ENCODE data around the gene ACSS3.
"Not testable (repeated sequence)": the region's sequence is repeated elsewhere in the genome, so short reads cannot be mapped to it uniquely, and the experiment has no call there.

The ACSS3 gene

DNA sequence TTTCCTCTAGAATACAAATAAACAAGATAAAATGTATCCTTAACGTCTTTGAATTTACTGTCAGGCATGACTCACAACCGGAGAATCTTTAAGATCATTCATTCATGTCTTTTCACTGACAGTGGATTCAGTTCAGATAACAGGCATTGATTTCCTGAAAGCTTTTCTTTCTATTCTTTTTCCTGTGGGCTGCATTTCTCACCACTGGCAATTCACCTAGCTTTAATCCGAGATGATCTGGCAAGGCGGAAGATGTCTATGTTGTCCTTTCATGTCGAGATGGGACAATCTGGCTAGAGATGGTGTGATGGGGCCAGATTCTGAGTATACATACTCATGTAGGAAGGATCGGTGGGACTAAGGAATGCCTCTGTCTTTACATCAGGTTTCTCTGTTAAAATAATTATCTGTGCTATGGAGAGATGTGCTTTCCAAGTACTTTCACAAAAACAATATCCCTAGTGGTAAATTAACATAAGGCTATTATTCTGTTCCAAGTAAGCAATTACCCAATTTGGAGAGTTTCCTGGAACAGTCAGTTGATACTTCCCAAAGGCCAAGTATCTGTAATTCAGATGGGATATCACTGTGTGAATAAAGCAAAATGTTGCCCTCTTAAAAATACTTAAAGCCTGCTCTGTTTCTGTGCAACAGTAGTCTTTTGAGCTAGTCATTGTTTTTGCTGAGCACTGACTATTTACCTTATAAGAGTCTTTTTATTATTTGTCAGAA lies 17.8 kb downstream of the ACSS3 start:
- no peak for FAIRE-seq

DNA sequence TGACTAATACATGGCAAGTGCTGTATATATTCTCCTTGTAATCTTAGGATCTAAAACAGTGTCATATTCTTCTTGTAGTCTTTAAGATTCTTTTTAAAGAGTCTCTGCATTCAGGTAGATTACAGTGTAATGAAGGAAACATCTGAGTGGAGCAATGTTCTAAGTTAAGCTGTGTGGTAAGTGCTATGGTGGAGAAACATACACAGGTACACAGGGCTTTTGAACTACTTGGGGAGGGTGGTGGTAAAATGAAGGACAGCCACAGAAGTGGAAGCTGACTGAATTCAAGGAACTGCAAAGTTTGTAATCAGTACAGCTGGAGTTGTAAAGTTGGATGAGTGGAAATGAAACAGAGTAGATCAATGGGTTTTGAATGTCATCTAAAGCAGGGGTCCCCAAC lies 27.8 kb downstream of the ACSS3 start:
- FAIRE-seq, result no peak

DNA sequence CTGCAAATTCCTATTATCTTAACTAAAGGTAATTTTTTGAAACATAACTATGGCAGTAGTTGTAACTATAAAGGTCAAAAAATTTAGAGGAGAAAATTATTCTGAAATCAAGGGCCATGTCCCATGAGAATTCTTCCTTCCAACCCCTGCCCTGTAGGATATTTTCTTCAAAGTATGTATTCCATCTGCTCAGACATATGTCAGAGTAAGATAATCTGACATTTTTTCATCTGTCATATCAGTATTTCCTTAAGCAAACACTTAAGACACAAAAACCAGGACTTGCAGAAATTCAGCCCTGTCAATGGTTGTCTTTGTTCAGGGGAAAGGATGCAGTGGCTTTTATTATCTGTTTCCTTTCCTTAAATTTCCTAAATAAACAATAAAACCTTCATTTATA lies 36.3 kb downstream of the ACSS3 start:
- no peak for FAIRE-seq

DNA sequence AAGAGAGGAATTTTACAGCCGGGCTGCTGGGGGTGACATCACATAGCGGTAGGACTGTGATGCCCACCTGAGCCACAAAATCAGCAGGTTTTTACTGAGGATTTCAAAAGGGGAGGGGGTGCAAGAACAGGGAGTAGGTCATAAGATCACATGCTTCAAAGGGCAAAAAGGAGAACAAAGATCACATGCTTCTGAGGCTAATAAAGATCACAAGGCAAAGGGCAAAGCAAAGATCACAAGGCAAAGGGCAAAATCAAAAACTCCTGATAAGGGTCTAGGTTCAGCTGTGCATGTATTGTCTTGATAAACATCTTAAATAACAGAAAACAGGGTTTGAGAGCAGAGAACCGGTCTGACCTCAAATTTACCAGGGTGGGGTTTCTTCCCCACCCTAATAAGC lies 41.2 kb downstream of the ACSS3 start:
- FAIRE-seq, result not testable (repeated sequence)

DNA sequence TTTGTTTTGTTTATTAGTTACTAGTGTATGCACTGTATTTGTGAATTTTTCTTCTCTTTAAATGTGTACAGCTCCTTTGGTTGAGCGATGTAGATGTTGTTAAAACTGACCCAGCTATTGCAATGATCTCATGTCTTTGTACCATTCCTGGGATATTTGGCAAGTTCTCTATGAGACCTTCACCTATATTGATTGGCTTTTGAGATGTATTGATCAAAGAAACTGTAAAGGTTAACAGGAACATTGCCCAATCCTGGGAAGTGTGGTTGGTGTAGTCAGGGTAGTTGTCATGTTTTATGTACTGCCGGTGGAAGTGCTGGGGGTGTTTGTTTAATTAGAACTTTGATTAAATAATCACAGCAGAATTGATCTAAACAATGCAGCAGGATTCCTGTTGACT lies 43.1 kb downstream of the ACSS3 start:
- no peak for FAIRE-seq

DNA sequence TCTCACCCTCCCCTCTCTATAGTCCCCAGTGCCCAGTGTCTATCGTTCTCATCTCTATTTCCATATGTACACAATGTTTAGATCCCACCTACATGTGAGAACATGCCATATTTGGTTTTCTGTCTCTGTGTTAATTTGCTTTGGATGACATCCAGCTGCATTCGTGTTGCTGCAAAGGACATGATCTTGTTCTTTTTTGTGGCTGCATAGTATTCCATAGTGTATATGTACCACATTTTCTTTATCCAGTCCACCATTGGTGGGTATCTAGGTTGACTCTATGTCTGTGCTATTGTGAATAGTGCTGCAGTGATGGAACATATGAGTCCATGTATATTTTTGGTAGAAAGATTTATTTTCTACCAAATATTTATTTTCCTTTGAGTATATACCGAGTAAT lies 45.7 kb downstream of the ACSS3 start:
- FAIRE-seq, result no peak

DNA sequence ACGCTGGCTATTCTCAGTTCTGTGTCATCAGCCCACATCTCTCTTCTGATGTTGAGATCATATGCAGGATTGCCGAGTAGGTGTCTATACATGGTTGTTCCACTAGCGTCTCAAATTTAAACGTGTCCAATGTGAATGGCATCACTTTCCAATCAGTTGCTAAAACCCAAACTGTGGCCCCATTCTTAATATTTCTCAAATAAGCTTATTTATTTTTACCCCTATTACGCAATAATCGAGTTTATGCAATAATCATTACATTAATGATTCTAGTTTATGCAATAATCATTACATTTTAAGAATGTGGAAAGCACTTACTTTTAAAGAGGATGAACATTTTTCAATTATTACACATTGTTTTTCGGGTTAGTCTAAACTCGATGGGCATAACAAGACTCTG lies 47.8 kb downstream of the ACSS3 start:
- FAIRE-seq, result no peak

DNA sequence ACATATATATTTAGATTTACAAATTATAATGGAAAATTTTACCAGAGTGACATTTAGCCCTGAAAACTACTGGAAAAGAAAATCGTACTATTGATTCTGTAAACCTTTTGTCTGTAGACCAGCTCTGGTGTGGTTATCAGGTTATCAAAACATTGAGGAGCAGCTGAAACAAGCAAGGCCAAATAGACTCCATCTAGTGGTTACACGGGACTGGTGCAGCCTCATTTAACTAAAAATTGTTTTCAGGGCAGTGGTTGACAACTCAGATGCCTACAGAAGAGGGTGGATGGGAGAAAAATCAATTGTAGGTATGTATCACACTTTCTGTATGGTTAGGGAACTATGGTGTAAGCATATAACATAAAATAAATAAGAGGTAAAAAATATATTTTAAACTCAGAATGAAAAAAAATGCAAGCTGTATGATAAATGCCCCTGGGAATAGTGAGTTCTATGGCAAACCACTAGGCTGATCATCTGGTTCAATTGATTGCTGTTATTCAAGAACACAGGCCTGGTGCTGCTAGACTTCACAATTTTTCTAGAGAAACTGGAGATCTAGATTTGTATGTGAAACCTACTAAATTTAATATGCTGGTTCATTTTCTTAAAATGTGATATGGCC lies 51.2 kb downstream of the ACSS3 start:
- no peak for FAIRE-seq

DNA sequence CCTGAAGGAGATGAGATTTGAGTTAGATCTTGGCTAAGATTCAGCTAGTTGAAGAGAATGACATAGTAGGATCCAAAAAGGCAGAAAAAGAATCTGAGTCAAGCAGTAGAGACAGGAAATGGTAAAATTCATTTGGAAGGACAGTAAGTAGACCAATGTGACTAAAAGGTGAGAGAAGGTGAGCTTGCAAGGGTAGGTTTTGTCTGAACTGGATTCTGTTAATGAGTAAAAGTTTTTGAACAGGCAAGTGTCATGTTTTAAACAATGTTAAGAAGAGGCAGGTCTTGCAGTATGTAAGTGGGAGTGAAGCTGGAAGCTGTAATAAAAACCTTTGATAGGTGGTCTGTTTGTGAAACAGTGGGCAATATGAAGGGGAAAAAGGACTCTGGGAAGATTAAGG lies 58.6 kb downstream of the ACSS3 start:
- FAIRE-seq, result no peak

DNA sequence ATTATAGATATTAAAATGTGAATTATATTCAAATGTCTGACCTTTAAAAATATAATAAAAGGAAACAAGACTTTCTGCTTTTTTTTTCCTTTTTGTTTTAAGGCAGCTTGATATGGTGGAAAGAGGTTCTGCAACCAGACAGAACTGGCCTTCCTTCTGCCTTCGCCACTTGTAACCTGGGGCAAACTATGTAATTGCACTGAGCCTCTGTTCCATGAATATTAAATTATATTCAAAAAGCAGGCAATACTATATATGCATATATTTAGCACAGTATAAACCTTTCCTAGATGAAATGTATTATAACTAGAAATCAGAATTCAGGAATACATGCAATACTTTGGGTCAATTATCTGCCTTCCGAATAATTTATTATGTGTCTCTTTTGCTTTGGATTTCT lies 59.9 kb downstream of the ACSS3 start:
- FAIRE-seq, result no peak

DNA sequence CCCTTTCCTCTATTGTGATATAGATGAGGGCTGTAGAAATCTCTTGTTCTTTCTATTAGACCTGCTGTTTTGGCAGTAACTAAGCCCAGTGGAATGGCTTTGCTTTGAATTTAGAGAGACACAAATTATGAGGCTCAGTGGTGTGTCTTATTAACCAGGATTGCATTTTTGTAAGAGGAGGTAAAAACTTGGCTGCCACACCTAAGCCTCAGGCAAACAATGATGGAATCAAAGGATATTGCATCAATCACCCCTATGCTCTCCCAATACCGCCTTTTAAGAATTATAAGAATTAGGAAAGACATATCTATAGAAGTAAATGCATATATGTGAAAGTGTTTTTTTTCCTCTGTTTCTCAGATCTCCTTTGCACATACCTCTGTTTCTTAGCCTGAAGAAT lies 63.3 kb downstream of the ACSS3 start:
- FAIRE-seq, result no peak

DNA sequence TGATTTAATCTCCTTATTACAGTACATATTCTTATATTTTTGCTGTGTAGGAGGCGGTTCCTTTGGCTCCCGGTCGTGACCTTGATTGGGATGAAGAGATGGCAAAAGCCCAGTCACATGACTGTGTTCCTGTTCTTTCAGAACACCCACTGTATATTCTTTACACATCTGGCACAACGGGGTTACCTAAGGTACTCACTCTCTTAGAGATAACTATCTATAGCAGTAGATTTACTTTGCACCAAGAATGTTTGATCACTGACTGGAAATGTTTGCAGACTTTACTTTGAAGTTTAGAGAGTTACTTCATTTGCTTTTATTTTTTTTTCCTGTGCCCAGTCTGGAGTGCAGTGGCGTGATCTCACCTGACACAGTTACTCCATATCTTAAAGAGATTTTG lies 65.2 kb downstream of the ACSS3 start:
- no peak for FAIRE-seq

DNA sequence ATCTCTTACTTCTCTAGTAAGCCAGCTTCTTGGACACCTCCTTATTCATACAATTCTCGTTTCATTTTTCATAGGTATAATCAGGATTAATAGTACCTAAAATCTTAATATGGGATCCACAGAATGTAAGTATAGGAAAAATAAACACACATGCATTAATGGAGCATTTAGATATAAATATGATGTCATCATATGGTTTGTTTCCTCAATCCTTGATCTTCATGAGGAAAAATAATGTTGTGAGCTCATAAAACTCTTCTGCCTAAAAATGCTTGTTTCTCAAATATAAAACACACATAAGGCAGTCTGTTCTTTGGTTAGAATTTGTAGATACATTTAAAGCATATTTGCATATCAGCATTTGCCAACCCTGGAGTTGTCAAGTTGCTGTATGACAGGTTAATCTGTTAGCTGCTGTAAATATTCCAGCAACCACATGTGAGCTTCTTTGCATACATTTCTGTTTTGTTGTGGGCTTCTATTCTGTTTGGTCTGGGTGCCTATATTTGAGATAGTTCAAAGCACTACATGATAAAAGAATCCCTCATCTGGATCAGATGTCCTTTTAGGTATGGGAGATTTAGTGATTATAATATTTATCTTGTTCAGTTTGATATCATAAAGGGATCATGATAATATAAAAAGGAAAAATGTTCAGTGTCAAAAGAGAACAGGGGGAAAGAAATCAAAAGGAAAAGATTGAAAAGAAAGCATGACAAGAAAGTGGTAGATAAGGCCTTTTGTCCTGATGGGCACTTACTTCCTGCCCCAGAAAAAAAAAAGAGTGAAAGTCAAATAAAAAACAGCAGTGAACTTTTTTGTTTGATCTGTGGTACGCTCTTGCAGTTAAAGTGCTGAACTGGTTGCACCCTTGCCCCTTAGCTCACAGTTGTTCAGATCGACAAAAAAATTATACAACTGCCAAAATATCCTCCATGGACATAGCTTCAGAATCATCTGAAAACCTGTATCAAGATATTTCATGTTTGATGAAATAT lies 68.6 kb downstream of the ACSS3 start:
- no peak for FAIRE-seq

DNA sequence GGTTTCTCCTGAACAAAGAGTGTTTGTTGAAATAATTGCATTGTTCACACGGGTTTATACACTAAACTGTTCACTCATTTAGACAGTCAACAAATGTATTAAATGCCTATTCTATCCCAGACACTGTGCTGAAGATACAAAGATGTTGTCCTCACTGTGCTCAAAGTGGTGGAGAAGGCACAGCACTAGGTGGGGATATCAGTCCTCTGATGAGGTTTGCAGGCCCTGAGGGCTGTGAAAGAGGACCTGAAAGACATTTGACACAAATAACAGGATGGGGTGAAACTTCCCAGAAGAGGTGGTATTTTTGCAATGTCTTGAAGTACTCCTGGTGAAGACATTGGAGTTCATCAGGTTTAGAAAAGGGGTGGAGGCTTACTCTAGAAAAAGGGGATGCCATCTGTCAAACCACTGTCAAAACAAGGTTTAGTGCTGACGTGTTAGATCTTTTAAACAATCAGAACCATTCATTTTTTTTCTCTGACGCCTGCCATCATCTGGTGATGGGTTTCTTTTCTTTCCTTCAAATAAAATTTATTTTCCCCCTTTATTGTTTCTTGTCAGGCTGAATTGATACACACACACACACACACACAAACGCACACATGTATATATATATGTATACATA lies 69.5 kb downstream of the ACSS3 start:
- FAIRE-seq, result no peak

DNA sequence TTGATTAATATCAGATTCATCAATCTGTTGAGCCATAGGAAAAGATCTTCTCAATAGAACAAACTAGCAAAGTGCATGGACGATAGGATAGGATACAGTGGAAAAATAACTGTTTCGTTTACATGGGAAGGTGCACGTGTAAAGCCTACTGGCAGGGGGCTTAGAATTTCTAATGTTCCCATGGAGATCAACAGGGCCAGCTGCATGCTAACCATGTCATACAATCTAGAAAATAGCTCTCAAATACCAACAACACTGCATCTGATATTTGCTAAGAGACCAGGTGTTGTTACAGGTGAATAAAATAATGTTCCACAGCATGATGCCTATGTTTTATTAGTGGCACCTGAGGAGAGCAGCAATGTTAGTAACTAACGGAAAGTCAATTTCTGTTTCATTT lies 72.5 kb downstream of the ACSS3 start:
- FAIRE-seq, result no peak

DNA sequence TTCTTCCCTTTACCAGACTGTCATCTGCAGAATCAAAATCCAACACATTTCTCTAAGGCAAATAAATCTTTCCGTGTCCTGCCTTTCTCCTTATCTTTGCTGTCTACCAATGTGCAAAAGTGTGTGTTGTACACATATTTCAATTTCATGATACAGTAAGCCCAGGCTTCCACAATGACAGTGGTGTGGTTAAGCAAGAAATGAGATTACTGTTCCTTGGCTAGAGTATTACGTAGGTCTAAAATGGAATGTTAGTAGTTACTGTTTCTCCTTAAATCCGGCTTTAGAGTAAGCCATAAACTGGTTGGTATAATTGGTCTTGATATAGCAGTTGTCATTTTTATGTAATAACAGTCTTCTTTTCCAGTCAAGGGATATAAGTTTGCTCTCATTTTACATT lies 82.0 kb downstream of the ACSS3 start:
- no peak for FAIRE-seq

DNA sequence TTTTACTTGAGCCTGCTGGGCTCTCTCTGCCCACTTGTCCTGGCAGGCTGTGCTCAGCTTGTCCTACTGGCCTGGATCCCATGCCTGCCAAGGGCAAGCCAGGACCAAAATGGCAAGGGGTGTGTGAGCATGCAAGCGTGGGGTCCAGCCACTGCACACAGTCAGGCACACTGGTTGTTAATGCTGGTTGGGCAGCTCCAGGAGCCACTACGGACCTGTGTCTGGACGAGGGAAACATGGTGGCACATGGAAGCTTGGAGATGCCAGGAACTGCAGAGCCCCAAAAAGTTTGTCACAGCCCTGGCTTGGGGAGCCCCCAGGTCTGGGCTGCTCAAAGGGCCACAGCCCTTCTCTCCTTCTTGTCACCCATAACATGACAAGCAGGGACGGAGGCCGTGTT lies 83.8 kb downstream of the ACSS3 start:
- FAIRE-seq, result no peak

DNA sequence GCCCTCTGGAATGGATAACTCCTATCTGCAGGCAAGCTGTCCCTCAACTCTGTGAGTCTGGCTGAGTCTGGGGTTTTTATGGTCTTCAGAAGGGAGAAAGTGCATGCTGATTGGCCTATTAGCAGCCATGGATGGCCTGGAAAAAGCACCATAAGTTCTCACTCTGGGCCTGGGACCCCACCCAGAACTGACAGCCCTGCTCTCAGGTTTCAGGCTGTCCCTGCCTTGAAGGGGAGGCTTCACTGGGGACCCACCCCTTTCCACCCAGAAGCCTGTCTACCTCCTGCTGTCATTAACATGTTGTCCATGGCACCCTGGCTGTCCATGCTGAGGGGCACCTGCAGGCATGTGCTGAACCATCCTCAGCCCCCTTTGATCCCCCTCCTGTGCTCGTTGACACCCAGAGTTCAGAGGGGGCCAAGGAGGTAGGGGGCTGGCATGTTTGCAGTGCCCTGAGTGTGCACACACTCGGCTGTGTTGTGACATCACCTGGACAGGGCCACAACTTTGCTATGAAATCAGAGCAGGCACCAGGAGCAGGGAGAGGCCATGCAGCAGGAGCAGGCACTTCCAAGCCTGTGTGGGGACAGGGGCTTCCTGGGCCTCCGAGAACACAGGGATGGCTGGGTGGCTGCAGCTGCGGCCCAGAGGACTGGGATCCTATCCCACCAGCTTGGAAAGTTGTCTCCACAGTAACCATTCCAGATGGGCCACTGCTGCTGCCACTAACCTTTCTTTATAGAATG lies 84.7 kb downstream of the ACSS3 start:
- FAIRE-seq, result no peak

DNA sequence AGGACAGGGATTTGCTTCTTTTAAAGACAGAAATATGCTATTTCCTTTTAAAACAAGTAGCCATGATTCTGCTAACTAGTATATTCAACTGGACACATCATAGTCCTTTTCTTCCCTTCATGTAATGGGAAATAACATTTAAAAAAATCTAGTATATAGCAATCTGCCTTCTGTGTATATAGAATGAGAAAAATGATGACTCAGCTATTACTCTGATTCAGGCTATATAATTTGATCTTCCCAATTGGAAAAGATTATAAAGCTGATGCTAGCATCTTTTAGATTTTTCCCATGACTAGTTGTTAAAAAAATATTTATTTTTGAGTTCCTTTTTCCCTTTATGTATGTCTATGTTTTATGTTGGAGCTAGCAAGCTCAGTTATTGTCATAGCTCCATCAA lies 86.9 kb downstream of the ACSS3 start:
- FAIRE-seq, result no peak

DNA sequence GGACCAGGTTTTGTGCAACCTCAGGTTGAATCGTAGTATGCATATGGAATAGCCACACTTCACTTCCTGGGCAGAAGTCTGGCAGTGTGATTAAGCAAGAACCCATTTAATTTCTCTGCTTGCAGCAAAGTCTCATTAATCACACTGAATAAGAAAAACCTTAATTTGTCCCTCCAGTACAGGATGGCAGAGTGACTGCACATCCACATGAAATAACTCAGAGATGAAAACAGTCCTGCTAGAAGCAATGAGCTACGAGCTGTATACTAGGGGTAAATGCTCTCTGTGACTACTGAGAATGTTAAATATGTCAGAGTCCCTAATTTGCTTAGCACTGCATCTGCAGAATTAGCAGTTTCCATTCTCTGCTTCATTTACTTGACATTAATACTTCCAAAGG lies 88.9 kb downstream of the ACSS3 start:
- no peak for FAIRE-seq

DNA sequence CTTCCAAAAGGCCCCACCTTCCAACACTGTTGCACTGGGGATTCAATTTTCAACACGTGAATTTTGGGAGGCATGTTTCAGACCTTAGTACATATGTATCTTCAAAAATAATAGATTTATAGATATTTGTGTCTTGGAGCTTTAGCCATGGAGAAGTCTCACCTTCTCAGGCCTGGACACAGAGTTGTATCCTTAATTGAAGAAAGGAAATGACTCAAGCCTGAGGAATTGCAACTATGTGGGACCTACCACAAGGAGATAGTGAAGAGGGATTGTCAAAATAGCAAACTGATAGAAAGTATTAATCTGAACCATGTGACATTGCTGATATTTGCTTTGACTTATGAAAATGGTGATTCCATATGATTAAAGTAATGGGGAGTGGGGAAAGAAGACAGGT lies 89.8 kb downstream of the ACSS3 start:
- FAIRE-seq, result no peak

DNA sequence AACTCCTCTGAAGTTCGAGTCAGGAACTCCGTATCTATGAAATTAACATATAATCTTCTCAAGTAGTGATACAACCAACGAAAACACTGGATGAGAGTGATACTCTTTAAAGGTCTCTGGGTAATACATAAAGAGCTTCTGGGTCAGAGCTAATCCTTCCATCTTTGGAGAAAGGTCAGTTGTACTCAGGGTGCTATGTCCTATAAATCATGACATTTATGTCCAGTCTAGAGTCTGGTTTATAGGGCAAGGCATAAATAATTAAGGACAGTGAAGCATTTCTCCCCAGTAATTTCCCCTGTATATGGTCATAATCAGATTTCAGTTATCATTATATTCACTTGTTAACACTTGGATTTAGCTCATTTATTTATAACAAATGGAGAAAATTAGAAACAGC lies 90.6 kb downstream of the ACSS3 start:
- no peak for FAIRE-seq

DNA sequence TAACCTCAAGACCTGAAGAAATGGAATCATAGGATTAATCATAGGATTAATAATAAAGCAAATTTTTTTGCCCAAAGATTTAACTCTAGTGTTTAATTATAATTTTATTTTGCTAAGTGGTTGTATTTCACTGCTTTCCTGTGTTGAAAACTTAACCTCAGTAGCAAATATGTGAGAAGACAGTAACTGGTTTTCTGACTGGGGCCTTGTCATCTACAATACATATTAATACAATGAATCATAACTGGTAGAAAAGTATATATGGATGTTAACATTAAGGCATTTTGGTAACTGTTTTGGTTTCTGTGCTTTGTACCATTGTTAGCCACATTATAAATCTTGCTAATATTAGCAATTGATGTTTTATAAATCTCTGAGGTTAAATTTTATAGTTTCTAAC lies 92.2 kb downstream of the ACSS3 start:
- FAIRE-seq, result no peak
